Mesothelial cell of epicardium (in vitro differentiated cells): Measurements from ENCODE around the gene CSTPP1. TPM values are rescaled to one million over a fixed set of nuclear protein-coding genes. Genes with fewer than 3 reads are reported as not detected.
"Not testable (repeated sequence)": the region's sequence is repeated elsewhere in the genome, so short reads cannot be mapped to it uniquely, and the experiment has no call there.

Experiments
- DNase-seq, 2 experiments: peaks; one replicate each; pipeline ENCODE4 v3.0.0; 2021; ENCODE audit warnings: low spot score in 2 of 2; ENCODE audit not compliant: unreplicated experiment in 2 of 2
- H3K27ac Mint-ChIP-seq: 2 replicates; pipeline ENCODE4 v1.8.0; 2021; ENCODE audit warnings: mixed read lengths
- H3K27me3 Mint-ChIP-seq: 2 replicates; pipeline ENCODE4 v1.8.0; 2021; ENCODE audit warnings: low read depth, mixed read lengths
- H3K36me3 Mint-ChIP-seq: 2 replicates; pipeline ENCODE4 v1.8.0; 2021; ENCODE audit warnings: mixed read lengths
- H3K4me1 Mint-ChIP-seq: 2 replicates; pipeline ENCODE4 v1.8.0; 2021; ENCODE audit warnings: mixed read lengths
- H3K4me3 Mint-ChIP-seq: 2 replicates; pipeline ENCODE4 v1.8.0; 2021; ENCODE audit warnings: mild to moderate bottlenecking, moderate library complexity, mixed read lengths
- H3K9me3 Mint-ChIP-seq: 2 replicates; pipeline ENCODE4 v1.8.0; 2021; ENCODE audit warnings: mixed read lengths
- microRNA-seq: library from miRNA; unstranded; fragments of <30 nt; microRNA quantifications from one replicate; pipeline ENCODE4 v1.2.0, GENCODE V29; 2021; ENCODE audit warnings: inconsistent platforms, mixed read lengths
- total RNA-seq: library from RNA; stranded (reverse); gene quantifications from 3 replicates; pipeline ENCODE4 v1.2.1, GENCODE V29; 2021
- TF ChIP-seq, protein P1 (sequence below): fragments of 200-600 bp; sonication (generic); IDR thresholded peaks from one replicate; pipeline ENCODE4 v1.5.0; 2021; ENCODE audit warnings: antibody characterized with exemption; ENCODE audit not compliant: unreplicated experiment

Gene CSTPP1
- total RNA-seq, 1 donor from 2014 or later, result 44.0 TPM

DNA sequence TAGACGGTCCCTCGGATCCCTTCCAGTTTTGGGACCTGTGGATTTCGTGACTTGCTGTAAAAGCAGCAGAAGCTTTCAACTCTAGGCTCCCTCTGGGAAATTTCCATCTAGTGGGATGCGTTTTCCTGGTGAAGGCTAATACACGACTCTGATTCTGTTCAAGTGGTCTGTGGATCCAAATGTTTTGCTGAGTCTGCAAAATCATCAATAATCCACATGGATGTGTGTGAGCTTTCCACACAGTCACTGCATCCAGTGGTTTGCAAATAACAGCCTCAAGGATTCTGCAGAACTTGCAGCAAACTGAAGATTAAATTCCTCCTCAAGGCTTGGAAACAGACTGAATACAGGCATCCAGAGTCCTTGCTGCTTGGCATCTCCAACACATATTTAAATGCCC lies 266.0 kb downstream of the CSTPP1 start:
- no peak overlapping the region for H3K4me3 Mint-ChIP-seq
- DNase-seq, result no peak
- no peaks in the 10 kb centered on the region for H3K9me3 Mint-ChIP-seq
- H3K4me1 Mint-ChIP-seq, result peaks cover 7% of the 10 kb centered on the region
- no peaks in the 10 kb centered on the region for H3K36me3 Mint-ChIP-seq
- no peak overlapping the region for H3K27ac Mint-ChIP-seq
- TF ChIP-seq, protein P1, sequence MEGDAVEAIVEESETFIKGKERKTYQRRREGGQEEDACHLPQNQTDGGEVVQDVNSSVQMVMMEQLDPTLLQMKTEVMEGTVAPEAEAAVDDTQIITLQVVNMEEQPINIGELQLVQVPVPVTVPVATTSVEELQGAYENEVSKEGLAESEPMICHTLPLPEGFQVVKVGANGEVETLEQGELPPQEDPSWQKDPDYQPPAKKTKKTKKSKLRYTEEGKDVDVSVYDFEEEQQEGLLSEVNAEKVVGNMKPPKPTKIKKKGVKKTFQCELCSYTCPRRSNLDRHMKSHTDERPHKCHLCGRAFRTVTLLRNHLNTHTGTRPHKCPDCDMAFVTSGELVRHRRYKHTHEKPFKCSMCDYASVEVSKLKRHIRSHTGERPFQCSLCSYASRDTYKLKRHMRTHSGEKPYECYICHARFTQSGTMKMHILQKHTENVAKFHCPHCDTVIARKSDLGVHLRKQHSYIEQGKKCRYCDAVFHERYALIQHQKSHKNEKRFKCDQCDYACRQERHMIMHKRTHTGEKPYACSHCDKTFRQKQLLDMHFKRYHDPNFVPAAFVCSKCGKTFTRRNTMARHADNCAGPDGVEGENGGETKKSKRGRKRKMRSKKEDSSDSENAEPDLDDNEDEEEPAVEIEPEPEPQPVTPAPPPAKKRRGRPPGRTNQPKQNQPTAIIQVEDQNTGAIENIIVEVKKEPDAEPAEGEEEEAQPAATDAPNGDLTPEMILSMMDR, result no peak
- H3K27me3 Mint-ChIP-seq, result no peaks in the 10 kb centered on the region

DNA sequence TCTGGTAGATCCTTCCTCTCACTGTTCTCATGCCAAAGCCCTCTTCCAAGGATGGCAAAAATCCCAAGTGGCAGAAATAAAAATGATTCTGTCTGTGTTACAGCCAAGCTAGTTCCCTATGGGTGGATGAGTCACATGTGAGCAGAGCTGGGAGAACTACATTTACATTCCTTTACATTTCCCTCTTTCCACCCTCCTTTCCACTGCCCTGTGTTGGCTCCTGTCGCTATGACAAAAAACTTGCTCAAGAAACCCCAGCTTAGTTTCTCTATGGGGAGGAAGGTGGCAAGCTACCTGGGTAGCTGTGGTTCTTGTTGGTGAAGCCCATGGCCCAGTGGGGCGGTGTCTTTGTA lies 268.1 kb downstream of the CSTPP1 start:
- H3K9me3 Mint-ChIP-seq, result no peaks in the 10 kb centered on the region
- H3K27me3 Mint-ChIP-seq, result no peaks in the 10 kb centered on the region
- peaks cover 7% of the 10 kb centered on the region for H3K4me1 Mint-ChIP-seq
- H3K27ac Mint-ChIP-seq, result no peak overlapping the region
- no peak overlapping the region for H3K4me3 Mint-ChIP-seq
- no peak for DNase-seq
- TF ChIP-seq, protein P1, result no peak
- H3K36me3 Mint-ChIP-seq, result no peaks in the 10 kb centered on the region

DNA sequence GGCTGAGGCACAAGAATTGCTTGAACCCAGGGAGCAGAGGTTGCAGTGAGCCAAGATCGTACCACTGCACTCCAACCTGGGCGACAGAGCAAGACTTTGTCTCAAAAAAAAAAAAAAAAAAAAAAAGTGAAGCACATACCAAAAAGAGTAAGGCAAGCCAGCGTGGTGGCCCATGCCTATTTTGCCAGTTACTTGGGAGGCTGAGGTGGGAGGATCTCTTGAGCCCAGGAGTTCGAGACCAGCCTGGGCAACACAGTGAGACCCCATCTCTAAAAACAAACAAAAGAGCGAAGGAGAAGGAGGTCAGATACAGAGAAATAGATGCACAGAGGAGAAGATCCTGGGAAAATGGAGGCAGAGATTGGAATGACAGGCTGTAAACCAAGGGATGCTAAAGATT lies 270.0 kb downstream of the CSTPP1 start:
- H3K27me3 Mint-ChIP-seq, H3K4me3 Mint-ChIP-seq, H3K9me3 Mint-ChIP-seq, H3K27ac Mint-ChIP-seq, H3K36me3 Mint-ChIP-seq, DNase-seq, H3K4me1 Mint-ChIP-seq: not testable (repeated sequence)

DNA sequence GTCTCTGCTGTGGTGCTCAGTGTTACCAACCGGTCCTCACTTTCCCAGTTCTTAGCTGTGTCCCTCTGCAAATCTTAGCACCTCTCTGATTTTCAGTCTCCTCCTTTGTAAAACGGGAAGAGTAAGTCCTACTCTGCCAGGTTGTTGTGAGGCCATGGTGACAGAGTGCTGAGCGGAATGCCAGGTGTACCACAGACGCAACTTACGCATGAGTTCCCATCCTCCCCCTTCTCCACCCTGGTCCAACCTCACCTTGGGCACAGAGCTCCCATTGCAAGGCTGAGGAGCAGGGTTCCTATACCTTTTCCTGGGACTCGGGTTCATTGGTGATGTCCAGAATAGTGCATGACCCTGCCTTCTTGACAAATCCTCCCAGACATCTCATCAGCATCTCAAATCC lies 270.9 kb downstream of the CSTPP1 start:
- Mint-ChIP-seq H3K4me1 (peaks cover 7% of the 10 kb centered on the region), H3K27me3 (no peaks in the 10 kb centered on the region), H3K27ac (no peak overlapping the region), H3K4me3 (no peak overlapping the region), H3K36me3 (no peaks in the 10 kb centered on the region), H3K9me3 (no peaks in the 10 kb centered on the region)
- no peak for DNase-seq
- TF ChIP-seq, protein P1, result no peak

DNA sequence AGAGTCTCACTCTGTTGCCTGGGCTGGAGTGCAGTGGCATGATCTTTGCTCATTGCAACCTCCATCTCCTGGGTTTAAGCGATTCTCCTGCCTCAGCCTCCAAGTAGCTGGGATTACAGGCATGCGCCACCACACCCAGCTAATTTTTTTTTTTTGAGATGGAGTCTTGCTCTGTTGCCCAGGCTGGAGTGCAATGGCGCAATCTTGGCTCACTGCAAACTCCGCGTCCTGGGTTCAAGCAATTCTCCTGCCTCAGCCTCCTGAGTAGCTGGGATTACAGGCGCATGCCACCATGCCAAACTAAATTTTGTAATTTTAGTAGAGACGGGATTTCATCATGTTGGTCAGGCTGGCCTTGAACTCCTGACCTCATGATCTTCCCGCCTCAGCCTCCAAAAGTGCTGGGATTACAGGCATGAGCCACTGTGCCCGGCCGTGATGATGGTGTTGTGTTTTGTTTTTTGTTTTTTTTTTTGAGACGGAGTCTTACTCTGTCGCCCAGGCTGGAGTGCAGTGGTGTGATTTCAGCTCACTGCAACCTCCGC lies 271.5 kb downstream of the CSTPP1 start:
- not testable (repeated sequence) for H3K36me3 Mint-ChIP-seq, H3K27me3 Mint-ChIP-seq, H3K9me3 Mint-ChIP-seq, H3K27ac Mint-ChIP-seq, DNase-seq, H3K4me1 Mint-ChIP-seq, H3K4me3 Mint-ChIP-seq

DNA sequence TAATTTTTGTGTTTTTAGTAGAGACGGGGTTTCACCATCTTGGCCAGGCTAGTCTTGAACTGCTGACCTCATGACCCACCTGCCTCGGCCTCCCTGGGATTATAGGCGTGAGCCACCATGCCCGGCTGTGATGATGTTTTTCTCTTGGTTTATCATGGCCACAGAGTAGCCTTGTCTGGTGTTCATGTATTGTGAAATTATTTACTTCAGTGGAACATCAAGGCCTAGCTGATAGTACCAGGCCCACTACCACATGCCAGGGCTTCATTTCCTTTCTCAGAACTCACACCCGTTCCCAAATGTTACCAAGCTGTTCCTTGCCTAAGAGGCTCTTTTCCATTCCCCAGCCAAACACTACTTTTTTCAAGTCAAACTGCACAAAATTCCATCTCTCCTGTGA lies 272.1 kb downstream of the CSTPP1 start:
- no peak overlapping the region for H3K27ac Mint-ChIP-seq
- no peaks in the 10 kb centered on the region for H3K9me3 Mint-ChIP-seq
- H3K36me3 Mint-ChIP-seq, result no peaks in the 10 kb centered on the region
- H3K27me3 Mint-ChIP-seq, result no peaks in the 10 kb centered on the region
- TF ChIP-seq, protein P1, result no peak
- no peak for DNase-seq
- H3K4me1 Mint-ChIP-seq, result peaks cover 7% of the 10 kb centered on the region
- no peak overlapping the region for H3K4me3 Mint-ChIP-seq

Small RNA genes within 50 kb of the gene (microRNA-seq; reads per million reads assigned to microRNA genes)
- not detected for gene MIR6745

Other genes with a start within 250 kb of the CSTPP1 start
- gene ARHGAP1, start 236.1 kb upstream of the CSTPP1 start, total RNA-seq, result 48.3 to 49.4 TPM (median 48.7 TPM) in 3 replicates
- gene ZNF408, start 235.7 kb upstream of the CSTPP1 start, total RNA-seq, result 15.3 to 16.2 TPM (median 15.7 TPM) in 3 replicates
- gene F2, start 217.5 kb upstream of the CSTPP1 start, total RNA-seq, result 0.18 TPM in 1 of 3 replicates, not detected in the others
- 115 to 125 TPM (median 120 TPM) in 3 replicates for gene CKAP5, start 90.5 kb upstream of the CSTPP1 start, total RNA-seq
- 26.2 to 29.2 TPM (median 26.8 TPM) in 3 replicates for gene LRP4, start 18.2 kb upstream of the CSTPP1 start, total RNA-seq
- 101 to 111 TPM (median 105 TPM) in 3 replicates for gene ARFGAP2, start 240.1 kb downstream of the CSTPP1 start, total RNA-seq
- 61.1 to 68.2 TPM (median 64.1 TPM) in 3 replicates for gene PACSIN3, start 249.7 kb downstream of the CSTPP1 start, total RNA-seq